ENCODE data around the gene DNAH5.

The DNAH5 gene

GRCh38 chr5:13930541-13931171 is 13.8 kb downstream of the DNAH5 start:
- TF ChIP-seq CTCF (IDR thresholded peaks at IDR 0.05), result no peak
- intact Hi-C loops (cut with DNase I; ENCODE audit: low total_unique reads), result no loop called here

GRCh38 chr5:13926731-13927130 is 17.8 kb downstream of the DNAH5 start:
- Histone ChIP-seq H3K9me3 (no peaks in the 10 kb centered on the region), H3K4me1 (no peaks in the 10 kb centered on the region), H3K4me3 (no peak overlapping the region), H3K27ac (no peak overlapping the region), H3K27me3 (no peaks in the 10 kb centered on the region), H3K36me3 (no peaks in the 10 kb centered on the region)
- no peak for DNase-seq
- intact Hi-C loops (cut with DNase I; ENCODE audit: low total_unique reads), result no loop called here
- TF ChIP-seq CTCF (IDR thresholded peaks at IDR 0.05), result no peak

More at GRCh38 chr5:13930541-13931171, 13.8 kb downstream of the DNAH5 start:
- H3K4me3 ChIP-seq, result no peak overlapping the region
- H3K27me3 ChIP-seq, result no peaks in the 10 kb centered on the region
- H3K36me3 ChIP-seq, result no peaks in the 10 kb centered on the region
- no peak overlapping the region for H3K27ac ChIP-seq
- H3K9me3 ChIP-seq, result peaks cover 0 to 11% (median 7%) of the 10 kb centered on the region in 3 donors
- DNase-seq, result no peak
- no peaks in the 10 kb centered on the region for H3K4me1 ChIP-seq

GRCh38 chr5:13921578-13921977 is 22.9 kb downstream of the DNAH5 start:
- no peak overlapping the region for H3K27ac ChIP-seq
- H3K9me3 ChIP-seq, result no peaks in the 10 kb centered on the region
- no peak for DNase-seq
- no peaks in the 10 kb centered on the region for H3K36me3 ChIP-seq
- no peaks in the 10 kb centered on the region for H3K27me3 ChIP-seq
- H3K4me3 ChIP-seq, result no peak overlapping the region
- no peaks in the 10 kb centered on the region for H3K4me1 ChIP-seq
- no peak for TF ChIP-seq CTCF (IDR thresholded peaks at IDR 0.05)
- intact Hi-C loops (cut with DNase I; ENCODE audit: low total_unique reads), result no loop called here

- H3K36me3 ChIP-seq, result no peaks in the 10 kb centered on the region
- H3K27ac ChIP-seq, result no peak overlapping the region
- H3K4me1 ChIP-seq, result no peaks in the 10 kb centered on the region
- TF ChIP-seq CTCF (IDR thresholded peaks at IDR 0.05), result no peak
- H3K27me3 ChIP-seq, result no peaks in the 10 kb centered on the region
- no peaks in the 10 kb centered on the region for H3K9me3 ChIP-seq
- DNase-seq, result no peak
- intact Hi-C loops (cut with DNase I; ENCODE audit: low total_unique reads), result no loop called here
- no peak overlapping the region for H3K4me3 ChIP-seq
Measured at GRCh38 chr5:13919786-13920185, 24.7 kb downstream of the DNAH5 start.

- intact Hi-C loops (cut with DNase I; ENCODE audit: low total_unique reads), result no loop called here
Measured at GRCh38 chr5:13919087-13919486, 25.4 kb downstream of the DNAH5 start.

More at GRCh38 chr5:13919087-13919486, 25.4 kb downstream of the DNAH5 start:
- DNase-seq, result no peak
- Histone ChIP-seq H3K27me3 (no peaks in the 10 kb centered on the region), H3K4me1 (no peaks in the 10 kb centered on the region), H3K9me3 (no peaks in the 10 kb centered on the region), H3K27ac (no peak overlapping the region), H3K4me3 (no peak overlapping the region), H3K36me3 (no peaks in the 10 kb centered on the region)
- TF ChIP-seq CTCF (IDR thresholded peaks at IDR 0.05), result no peak

Data from tibial artery (tissue), 4 donors.